Measurements from ENCODE around the gene PIM3. TPM values are rescaled to one million over a fixed set of nuclear protein-coding genes. Genes with fewer than 3 reads are reported as not detected.

The PIM3 gene
- total RNA-seq, 1 donor from 2014 or later, result 31.0 TPM

DNA sequence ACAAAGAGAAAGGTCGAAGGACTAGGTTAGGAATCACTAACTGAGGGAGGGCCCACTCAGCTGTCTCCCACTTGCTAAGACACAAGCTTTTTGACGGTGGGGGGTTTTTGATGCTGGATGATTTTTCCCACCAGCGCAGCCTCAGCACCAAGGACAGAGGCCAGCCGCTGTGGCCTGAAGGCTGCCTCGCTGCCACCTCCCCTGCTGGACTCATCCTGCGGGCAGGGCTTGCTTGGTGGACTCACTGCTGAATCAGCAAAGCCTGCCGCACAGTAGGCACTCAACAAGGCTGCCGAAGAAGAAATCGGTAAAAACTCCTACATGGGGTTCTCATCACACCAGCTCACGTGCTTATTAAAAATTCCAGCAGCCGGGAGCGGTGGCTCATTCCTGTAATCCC, 45.0 kb upstream of the PIM3 start:
- Mint-ChIP-seq H3K4me3 (peak overlapping the region; percentile 56), H3K27me3 (ENCODE audit: low read depth) (no peaks in the 10 kb centered on the region), H3K4me1 (peaks cover 8% of the 10 kb centered on the region), H3K27ac (ENCODE audit: unreplicated experiment) (no peak overlapping the region), H3K9me3 (no peaks in the 10 kb centered on the region), H3K36me3 (ENCODE audit: low read depth) (no peaks in the 10 kb centered on the region)
- no peak for TF ChIP-seq CTCF (conservative IDR thresholded peaks at IDR 0.05)
- DNase-seq (ENCODE audit: low read depth, low spot score), result no peak

DNA sequence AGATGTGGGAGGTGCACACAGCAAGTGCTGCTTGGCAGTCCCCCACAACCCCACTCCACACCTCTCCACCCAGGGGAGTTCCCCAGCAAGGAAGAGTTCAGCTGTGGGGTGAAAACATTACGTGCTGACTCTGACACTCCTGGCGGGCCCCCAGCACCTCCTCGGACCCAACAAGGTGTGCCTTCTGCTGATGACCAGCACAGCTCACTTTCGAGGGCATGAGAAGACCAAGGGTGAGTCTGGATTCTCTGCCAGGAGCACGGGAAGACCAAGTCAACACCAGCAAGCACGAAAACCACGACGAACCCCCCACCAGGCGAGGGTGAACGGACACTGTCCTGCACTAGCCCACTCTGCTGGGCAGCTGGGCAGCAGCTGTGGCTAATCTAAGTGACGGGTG, 43.7 kb upstream of the PIM3 start:
- H3K4me1 Mint-ChIP-seq, result peaks cover 8% of the 10 kb centered on the region
- H3K9me3 Mint-ChIP-seq, result no peaks in the 10 kb centered on the region
- no peak for DNase-seq (ENCODE audit: low read depth, low spot score)
- H3K27me3 Mint-ChIP-seq (ENCODE audit: low read depth), result no peaks in the 10 kb centered on the region
- no peak overlapping the region for H3K27ac Mint-ChIP-seq (ENCODE audit: unreplicated experiment)
- no peaks in the 10 kb centered on the region for H3K36me3 Mint-ChIP-seq (ENCODE audit: low read depth)
- no peak for TF ChIP-seq CTCF (conservative IDR thresholded peaks at IDR 0.05)
- peak overlapping the region; percentile 87 for H3K4me3 Mint-ChIP-seq

- H3K4me3 Mint-ChIP-seq, result peak within 1 kb of the TSS; percentile 87
- peak; percentile 97 for DNase-seq (ENCODE audit: low read depth, low spot score)
- no peak for TF ChIP-seq CTCF (conservative IDR thresholded peaks at IDR 0.05)
- no peaks in the 10 kb centered on the region for H3K36me3 Mint-ChIP-seq (ENCODE audit: low read depth)
- peaks cover 8% of the 10 kb centered on the region for H3K4me1 Mint-ChIP-seq
- H3K27ac Mint-ChIP-seq (ENCODE audit: unreplicated experiment), result peak within 1 kb of the TSS; percentile 62
- no peaks in the 10 kb centered on the region for H3K27me3 Mint-ChIP-seq (ENCODE audit: low read depth)
- H3K9me3 Mint-ChIP-seq, result no peaks in the 10 kb centered on the region
These were observed 42.3 kb upstream of the PIM3 start, which contains the start of the genes ALG12 and CRELD2 for GRCh38 chr22:49917974-49918910. ALG12 (minus strand) TSS chr22:49918438; CDS start chr22:49913765, 4,673 bp downstream. CRELD2 (plus strand) TSS chr22:49918634; CDS start chr22:49918770, 136 bp downstream.

- H3K36me3 Mint-ChIP-seq (ENCODE audit: low read depth), result no peaks in the 10 kb centered on the region
- no peak for DNase-seq (ENCODE audit: low read depth, low spot score)
- no peaks in the 10 kb centered on the region for H3K9me3 Mint-ChIP-seq
- H3K27me3 Mint-ChIP-seq (ENCODE audit: low read depth), result no peaks in the 10 kb centered on the region
- peaks cover 16% of the 10 kb centered on the region for H3K4me1 Mint-ChIP-seq
- no peak overlapping the region for H3K27ac Mint-ChIP-seq (ENCODE audit: unreplicated experiment)
- H3K4me3 Mint-ChIP-seq, result peak overlapping the region; percentile 84
- TF ChIP-seq CTCF (conservative IDR thresholded peaks at IDR 0.05), result no peak
These were observed 41.4 kb upstream of the PIM3 start for GRCh38 chr22:49918911-49919881.

GRCh38 chr22:49920859-49921258, 39.7 kb upstream of the PIM3 start:
- no peaks in the 10 kb centered on the region for H3K27me3 Mint-ChIP-seq (ENCODE audit: low read depth)

More at GRCh38 chr22:49920859-49921258, 39.7 kb upstream of the PIM3 start:
- DNase-seq (ENCODE audit: low read depth, low spot score), result no peak
- peaks cover 21% of the 10 kb centered on the region for H3K4me1 Mint-ChIP-seq
- TF ChIP-seq CTCF (conservative IDR thresholded peaks at IDR 0.05), result no peak
- H3K27ac Mint-ChIP-seq (ENCODE audit: unreplicated experiment), result no peak overlapping the region
- no peaks in the 10 kb centered on the region for H3K36me3 Mint-ChIP-seq (ENCODE audit: low read depth)
- no peaks in the 10 kb centered on the region for H3K9me3 Mint-ChIP-seq
- peak overlapping the region; percentile 84 for H3K4me3 Mint-ChIP-seq
